Psoas muscle (tissue), 8 donors: ENCODE results near the gene ARHGAP15. TPM values are rescaled to one million over a fixed set of nuclear protein-coding genes. Genes with fewer than 3 reads are reported as not detected.

Source experiments
- ATAC-seq, 4 donors: fragments of 200-7000 bp; cut with Tn5 transposase; one replicate each; pipeline ENCODE4 v1.9.1; 2020; ENCODE audit warnings: moderate library complexity in 3 of 4, mild to moderate bottlenecking in 2 of 4
- DNase-seq, 2 donors: peaks; one replicate each; pipeline ENCODE4 v3.0.0-alpha.2; 2020
- H3K27ac ChIP-seq: fragments of 200-600 bp; one replicate; pipeline ENCODE4 v1.8.0; 2022
- H3K27me3 ChIP-seq, 3 donors: fragments of 200-600 bp in 1 of 3; one replicate each; pipeline versions ENCODE4 v1.6.1 to v1.8.0; 2013 to 2022; ENCODE audit warnings: low read length in 2 of 3, mild to moderate bottlenecking in 2 of 3, moderate library complexity in 1 of 3; ENCODE audit not compliant: insufficient read depth in 3 of 3
- H3K36me3 ChIP-seq, 2 donors: fragments of 200-600 bp in 1 of 2; one replicate each; pipeline versions ENCODE4 v1.6.1 to v1.8.0; 2013 to 2022; ENCODE audit warnings: low read depth in 1 of 2, mild to moderate bottlenecking in 1 of 2, moderate library complexity in 1 of 2; ENCODE audit not compliant: insufficient read depth in 1 of 2
- H3K4me1 ChIP-seq: fragments of 200-600 bp; one replicate; pipeline ENCODE4 v1.8.0; 2022
- H3K4me3 ChIP-seq: fragments of 200-600 bp; one replicate; pipeline ENCODE4 v1.8.0; 2022; ENCODE audit warnings: mild to moderate bottlenecking
- H3K9me3 ChIP-seq: fragments of 200-600 bp; one replicate; pipeline ENCODE4 v1.8.0; 2022
- WGBS, 3 donors: extraction: QIAGEN DNeasy Blood & Tissue Kit; methylation state at CpG; one replicate each; pipeline versions ENCODE4 v1.1.6 to v1.1.7; 2013; 5-methylcytosine and 5-hydroxymethylcytosine counted together
- intact Hi-C, 2 donors: fragments of 100-400 bp; cut with DNase I; formaldehyde crosslinking; loops; one replicate each; pipeline versions ENCODE4 v1.11.0 to v1.14.2; 2022
- polyA plus RNA-seq, 3 donors: library from polyadenylated mRNA; stranded (reverse); fragments of 200-250 nt; gene quantifications; one replicate each; pipeline ENCODE4 v1.2.3, GENCODE V29; 2013
- total RNA-seq, 4 donors: library from RNA; stranded (reverse); fragmentation: NEBNext Ultra II Directional in 2 of 4; extraction: Animal tissue kit (Norgen Biotek cat#: 25700) in 2 of 4; gene quantifications; one replicate each; pipeline versions ENCODE4 v1.2.1 to v1.2.4, GENCODE V29; 2021 to 2023
- TF ChIP-seq, protein P1 (sequence below): fragments of 200-600 bp; IDR thresholded peaks from one replicate; pipeline ENCODE4 v1.8.0; 2022; ENCODE audit warnings: antibody characterized with exemption
- donor health status: healthy with polysubstance abuse.
- donor health status: DM: no; HTN: no; CAD: no; lungs with moderate emphysema.
- donor health status: Bipolar disorder and iron deficiency.
- donor health status: healthy.
- donor health status: DM: yes; HTN: yes; CAD: no.
- donor health status: DM: no; HTN: no; CAD: no.
- donor health status: DM: no; HTN: no; CAD: no.
- donor health status: DM: yes; HTN: yes; CAD: no.

The ARHGAP15 gene
- total and polyA plus RNA-seq, 7 donors, result 0.49 to 3.1 (median 0.95) TPM

DNA sequence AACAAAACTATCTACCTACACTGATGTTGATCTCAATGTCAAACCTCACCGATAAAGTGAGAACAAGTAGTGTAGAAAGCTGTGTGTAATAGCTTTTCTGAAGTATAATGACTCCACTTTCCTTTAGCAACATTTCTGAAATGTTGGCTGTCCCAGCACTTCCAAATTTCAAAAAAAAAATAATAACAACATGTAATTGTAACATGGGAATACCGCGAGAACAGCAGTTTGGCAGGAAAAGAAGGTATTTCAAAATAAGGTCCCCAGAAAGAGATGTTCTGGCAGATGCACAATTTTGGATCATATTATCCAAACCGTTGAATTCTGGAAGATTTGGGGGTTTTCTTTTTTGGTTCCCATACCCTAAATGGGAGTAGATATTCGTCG is 352.0 kb downstream of the ARHGAP15 start:
- Histone ChIP-seq H3K4me1 (peaks cover 4% of the 10 kb centered on the region), H3K36me3 (no peaks in the 10 kb centered on the region), H3K4me3 (no peak overlapping the region), H3K27me3 (no peaks in the 10 kb centered on the region), H3K27ac (peak overlapping the region; percentile 51), H3K9me3 (no peaks in the 10 kb centered on the region)
- intact Hi-C loops, result no loop called here
- TF ChIP-seq, protein P1, sequence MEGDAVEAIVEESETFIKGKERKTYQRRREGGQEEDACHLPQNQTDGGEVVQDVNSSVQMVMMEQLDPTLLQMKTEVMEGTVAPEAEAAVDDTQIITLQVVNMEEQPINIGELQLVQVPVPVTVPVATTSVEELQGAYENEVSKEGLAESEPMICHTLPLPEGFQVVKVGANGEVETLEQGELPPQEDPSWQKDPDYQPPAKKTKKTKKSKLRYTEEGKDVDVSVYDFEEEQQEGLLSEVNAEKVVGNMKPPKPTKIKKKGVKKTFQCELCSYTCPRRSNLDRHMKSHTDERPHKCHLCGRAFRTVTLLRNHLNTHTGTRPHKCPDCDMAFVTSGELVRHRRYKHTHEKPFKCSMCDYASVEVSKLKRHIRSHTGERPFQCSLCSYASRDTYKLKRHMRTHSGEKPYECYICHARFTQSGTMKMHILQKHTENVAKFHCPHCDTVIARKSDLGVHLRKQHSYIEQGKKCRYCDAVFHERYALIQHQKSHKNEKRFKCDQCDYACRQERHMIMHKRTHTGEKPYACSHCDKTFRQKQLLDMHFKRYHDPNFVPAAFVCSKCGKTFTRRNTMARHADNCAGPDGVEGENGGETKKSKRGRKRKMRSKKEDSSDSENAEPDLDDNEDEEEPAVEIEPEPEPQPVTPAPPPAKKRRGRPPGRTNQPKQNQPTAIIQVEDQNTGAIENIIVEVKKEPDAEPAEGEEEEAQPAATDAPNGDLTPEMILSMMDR, result no peak
- DNase-seq (no peak), ATAC-seq (peak in 2 of 4 donors; percentile 13 to 66)
- 13 to 22% (median 17%) methylated on average over 6 of the region's 6 CpGs for WGBS, 3 donors

DNA sequence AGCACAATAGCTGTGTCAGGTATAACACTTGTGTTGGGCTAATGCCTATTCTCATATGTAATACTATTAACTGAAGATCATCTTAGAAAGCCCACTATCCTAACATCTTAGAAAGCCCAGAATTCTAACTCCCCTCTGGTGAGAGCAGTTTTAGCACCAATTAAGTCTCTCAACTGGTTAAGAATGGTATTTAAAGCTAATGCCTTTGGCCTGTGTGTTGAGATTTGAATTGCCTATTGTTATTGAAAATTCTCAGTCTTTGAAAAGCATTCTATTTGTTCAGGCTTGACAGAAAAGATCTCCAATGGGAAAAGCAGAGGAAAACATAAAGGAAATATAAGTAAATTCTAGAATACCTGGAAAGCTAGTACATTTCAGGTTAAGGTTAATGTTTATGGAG is 352.5 kb downstream of the ARHGAP15 start:
- TF ChIP-seq, protein P1, result no peak
- ATAC-seq (no peak), DNase-seq (no peak)
- H3K4me3 ChIP-seq, result no peak overlapping the region
- no peaks in the 10 kb centered on the region for H3K9me3 ChIP-seq
- H3K27me3 ChIP-seq, result no peaks in the 10 kb centered on the region
- intact Hi-C loops, result no loop called here
- H3K27ac ChIP-seq, result peak overlapping the region; percentile 51
- H3K36me3 ChIP-seq, result no peaks in the 10 kb centered on the region
- peaks cover 4% of the 10 kb centered on the region for H3K4me1 ChIP-seq

DNA sequence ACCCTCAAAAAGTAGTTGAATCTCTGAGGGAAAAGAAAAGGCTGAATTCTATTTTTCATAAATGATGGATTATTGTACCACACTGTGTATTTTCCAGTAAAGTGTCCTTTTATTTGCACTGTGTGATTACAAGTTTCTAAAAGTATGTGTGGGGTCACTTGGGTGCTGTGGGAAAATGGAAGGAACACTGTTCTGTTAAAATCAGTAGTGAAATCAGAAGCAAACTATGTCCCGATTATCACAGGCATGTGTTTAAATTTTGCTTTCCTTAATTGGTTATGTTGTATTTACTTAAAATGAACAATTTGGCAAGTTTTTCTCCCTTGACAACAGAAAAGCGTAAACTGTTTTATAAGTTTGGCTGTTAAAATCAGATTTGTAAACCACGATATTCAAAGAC is 353.1 kb downstream of the ARHGAP15 start:
- Histone ChIP-seq H3K9me3 (no peaks in the 10 kb centered on the region), H3K27ac (peak overlapping the region; percentile 51), H3K4me3 (no peak overlapping the region), H3K27me3 (no peaks in the 10 kb centered on the region), H3K36me3 (no peaks in the 10 kb centered on the region), H3K4me1 (peaks cover 4% of the 10 kb centered on the region)
- TF ChIP-seq, protein P1, result no peak
- intact Hi-C loops, result no loop called here
- no peak for DNase-seq
- 27 to 40% (median 33%) methylated on average over 3 of the region's 3 CpGs for whole genome bisulfite sequencing, 3 donors
- peak in 2 of 4 donors; percentile 28 to 66 for ATAC-seq

DNA sequence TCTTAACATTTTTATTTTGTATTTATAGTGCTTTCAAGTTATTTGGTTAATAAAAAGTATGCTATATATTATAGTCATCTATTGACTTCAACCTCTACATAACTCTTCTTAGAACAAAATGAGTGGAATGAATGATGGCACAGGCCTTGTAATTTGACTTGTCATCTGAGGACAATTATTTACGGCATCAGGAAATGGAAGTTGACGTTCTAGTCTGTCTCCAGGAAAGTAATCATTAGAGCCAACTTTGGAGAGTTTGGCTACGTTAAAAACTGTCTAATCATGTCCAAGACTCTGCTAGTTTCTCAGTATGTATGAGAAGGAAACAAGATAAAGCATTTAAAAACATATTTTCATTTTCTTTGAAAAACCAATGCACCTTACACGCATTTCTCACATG is 353.6 kb downstream of the ARHGAP15 start:
- TF ChIP-seq, protein P1, result no peak
- Histone ChIP-seq H3K4me1 (peaks cover 4% of the 10 kb centered on the region), H3K27ac (peak overlapping the region; percentile 51), H3K27me3 (no peaks in the 10 kb centered on the region), H3K4me3 (no peak overlapping the region), H3K36me3 (no peaks in the 10 kb centered on the region), H3K9me3 (no peaks in the 10 kb centered on the region)
- DNase-seq (no peak), ATAC-seq (peak in 1 of 4 donors; percentile 61)
- 23 to 32% (median 24%) methylated on average over 4 of the region's 4 CpGs for whole genome bisulfite sequencing, 3 donors
- intact Hi-C loops, result no loop called here

DNA sequence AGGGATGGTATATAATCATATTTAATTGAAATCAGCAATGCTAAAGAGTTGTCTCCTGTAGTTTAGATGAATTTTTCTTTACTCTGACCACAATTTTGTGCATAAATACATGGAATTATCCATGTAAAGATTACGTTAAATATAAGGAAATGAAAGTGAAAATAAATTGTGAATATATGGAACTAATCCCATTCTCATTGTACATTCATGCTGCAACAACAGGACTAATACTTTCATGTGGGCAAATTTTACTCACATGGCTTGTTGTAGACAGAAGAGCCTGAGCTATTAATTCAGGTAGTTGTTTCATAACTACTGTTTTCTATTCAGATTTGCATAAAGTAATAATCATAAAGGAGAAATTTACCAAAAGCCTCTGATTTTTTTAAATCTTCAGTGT is 357.8 kb downstream of the ARHGAP15 start:
- Histone ChIP-seq H3K9me3 (no peaks in the 10 kb centered on the region), H3K4me3 (no peak overlapping the region), H3K27ac (no peak overlapping the region), H3K27me3 (no peaks in the 10 kb centered on the region), H3K4me1 (peaks cover under 1% of the 10 kb centered on the region), H3K36me3 (no peaks in the 10 kb centered on the region)
- intact Hi-C loops, result no loop called here
- TF ChIP-seq, protein P1, result no peak
- DNase-seq (no peak), ATAC-seq (no peak)
- WGBS, 3 donors, result 27 to 32% (median 32%) methylated on average over 1 of the region's 1 CpG
